Smooth muscle cell (in vitro differentiated cells): ENCODE results near the gene SCO2. TPM values are rescaled to one million over a fixed set of nuclear protein-coding genes. Genes with fewer than 3 reads are reported as not detected.

Experiments used
- DNase-seq: peaks from one replicate; lab custom pipeline; 2025; ENCODE audit not compliant: unreplicated experiment; lab: John Stamatoyannopoulos, UW
- H2AFZ ChIP-seq: fragments of 200-600 bp; sonication (generic); 2 replicates; pipeline ENCODE4 v1.6.0; 2016; ENCODE audit warnings: antibody characterized with exemption, low read depth, mild to moderate bottlenecking
- H3F3A ChIP-seq: fragments of 200-600 bp; sonication (generic); 2 replicates; pipeline ENCODE4 v1.6.0; 2017; ENCODE audit warnings: antibody characterized with exemption, low read depth
- H3K27ac ChIP-seq: fragments of 200-600 bp; sonication (generic); 2 replicates; pipeline ENCODE4 v1.5.1; 2016; ENCODE audit warnings: low read depth, mild to moderate bottlenecking
- H3K27me3 ChIP-seq: fragments of 200-600 bp; sonication (generic); 2 replicates; pipeline ENCODE4 v1.6.1; 2016; ENCODE audit warnings: low read depth, mild to moderate bottlenecking
- H3K36me3 ChIP-seq: fragments of 200-600 bp; sonication (generic); 2 replicates; pipeline ENCODE4 v1.5.1; 2016; ENCODE audit warnings: low read depth
- H3K4me1 ChIP-seq: fragments of 200-600 bp; sonication (generic); 2 replicates; pipeline ENCODE4 v1.5.1; 2016; ENCODE audit warnings: low read depth
- H3K4me2 ChIP-seq: fragments of 200-600 bp; sonication (generic); 2 replicates; pipeline ENCODE4 v1.6.0; 2016; ENCODE audit warnings: mild to moderate bottlenecking
- H3K4me3 ChIP-seq: fragments of 200-600 bp; sonication (generic); 2 replicates; pipeline ENCODE4 v1.5.1; 2016; ENCODE audit warnings: mild to moderate bottlenecking
- H3K79me2 ChIP-seq: fragments of 200-600 bp; sonication (generic); 2 replicates; pipeline ENCODE4 v1.6.0; 2016; ENCODE audit warnings: low read depth, mild to moderate bottlenecking
- H3K9ac ChIP-seq: fragments of 200-600 bp; sonication (generic); 2 replicates; pipeline ENCODE4 v1.6.0; 2016; ENCODE audit warnings: low read depth
- H3K9me3 ChIP-seq: fragments of 200-600 bp; sonication (generic); replicated peaks from 2 replicates; pipeline ENCODE4 v1.5.1; 2016; ENCODE audit warnings: low read depth
- H4K20me1 ChIP-seq: fragments of 200-600 bp; sonication (generic); 2 replicates; pipeline ENCODE4 v1.6.0; 2016; ENCODE audit warnings: low read depth
- CTCF ChIP-seq: fragments of 200-600 bp; sonication (generic); IDR thresholded peaks from 2 replicates; pipeline ENCODE4 v1.5.1; 2017; ENCODE audit warnings: borderline replicate concordance, mild to moderate bottlenecking, antibody characterized with exemption; ENCODE audit not compliant: insufficient read depth, poor library complexity, severe bottlenecking
- WGBS: methylation state at CpG from one replicate; pipeline ENCODE4 v1.1.7; 2016; ENCODE audit warnings: low lambda C conversion rate; 5-methylcytosine and 5-hydroxymethylcytosine counted together
- polyA plus RNA-seq: library from polyadenylated mRNA; unstranded; fragments of >200 nt; fragmentation: Nextera tagmentation; extraction: Ambion mirVana; gene quantifications from 2 replicates; pipeline ENCODE4 v1.2.1, GENCODE V29; 2016
- total RNA-seq: library from RNA; depleted of rRNA; stranded (reverse); fragments of >200 nt; gene quantifications from 2 replicates; pipeline ENCODE4 v1.2.3, GENCODE V29; 2014

The SCO2 gene
- total and polyA plus RNA-seq, 2 experiments from 2014 or later, result 1.5 to 22.6 TPM

GRCh38 chr22:50485221-50486131, 39.9 kb downstream of the SCO2 start:
- no peaks in the 10 kb centered on the region for H3K36me3 ChIP-seq
- H3K27ac ChIP-seq, result no peak overlapping the region
- no peak overlapping the region for H3K4me3 ChIP-seq
- H3K4me2 ChIP-seq, result no peak overlapping the region
- H3K27me3 ChIP-seq, result no peaks in the 10 kb centered on the region
- H3F3A ChIP-seq, result peaks cover 5% of the 10 kb centered on the region
- 83% methylated on average over 29 of the region's 29 CpGs for WGBS
- no peaks in the 10 kb centered on the region for H3K9me3 ChIP-seq
- peaks cover 3% of the 10 kb centered on the region for H3K4me1 ChIP-seq
- H3K9ac ChIP-seq, result no peak overlapping the region
- no peak overlapping the region for H2AFZ ChIP-seq
- H3K79me2 ChIP-seq, result peaks cover 5% of the 10 kb centered on the region
- no peak for TF ChIP-seq CTCF
- no peak for DNase-seq
- H4K20me1 ChIP-seq, result no peaks in the 10 kb centered on the region

- H3F3A ChIP-seq, result peaks cover 5% of the 10 kb centered on the region
- H3K27me3 ChIP-seq, result no peaks in the 10 kb centered on the region
- H3K4me3 ChIP-seq, result no peak overlapping the region
- H3K79me2 ChIP-seq, result peaks cover 5% of the 10 kb centered on the region
- TF ChIP-seq CTCF, result no peak
- peaks cover 3% of the 10 kb centered on the region for H3K4me1 ChIP-seq
- no peaks in the 10 kb centered on the region for H3K36me3 ChIP-seq
- WGBS, result 93% methylated on average over 25 of the region's 31 CpGs
- H3K27ac ChIP-seq, result no peak overlapping the region
- no peaks in the 10 kb centered on the region for H4K20me1 ChIP-seq
- DNase-seq, result no peak
- H2AFZ ChIP-seq, result no peak overlapping the region
- H3K4me2 ChIP-seq, result no peak overlapping the region
- no peak overlapping the region for H3K9ac ChIP-seq
- no peaks in the 10 kb centered on the region for H3K9me3 ChIP-seq
These were observed 41.2 kb downstream of the SCO2 start for GRCh38 chr22:50483977-50484853.

GRCh38 chr22:50483556-50483955, 41.8 kb downstream of the SCO2 start:
- Histone ChIP-seq H3K9ac (no peak overlapping the region), H3K9me3 (no peaks in the 10 kb centered on the region), H3K4me1 (peaks cover 3% of the 10 kb centered on the region), H3K79me2 (peaks cover 5% of the 10 kb centered on the region), H3K36me3 (no peaks in the 10 kb centered on the region), H3K27ac (no peak overlapping the region), H3F3A (peaks cover 5% of the 10 kb centered on the region), H3K27me3 (no peaks in the 10 kb centered on the region), H2AFZ (no peak overlapping the region), H3K4me2 (no peak overlapping the region), H4K20me1 (no peaks in the 10 kb centered on the region), H3K4me3 (no peak overlapping the region)
- no peak for TF ChIP-seq CTCF
- DNase-seq, result no peak
- WGBS, result 99% methylated on average over 8 of the region's 8 CpGs
